Endothelial cell of umbilical vein (primary cell): ENCODE measurements around the gene SDHB. TPM values are rescaled to one million over a fixed set of nuclear protein-coding genes. Genes with fewer than 3 reads are reported as not detected.

Experiments used
- BruUV-seq: library from RNA; stranded (reverse); fragments of 400-500 nt; replicated peaks from 2 replicates; lab custom pipeline; 2021; lab: Mats Ljungman, UMichigan
- CTCF ChIA-PET: fragments of 300-600, 350-600 bp; sonication (Branson Sonifier 250); formaldehyde crosslinking; loops from one replicate; lab custom pipeline; 2021; ENCODE audit warnings: antibody characterized with exemption, inconsistent platforms; lab: Charles Lee
- POLR2A ChIA-PET: fragments of 300-600, 350-600 bp; sonication (Branson Sonifier 250); formaldehyde crosslinking; loops from one replicate; lab custom pipeline; 2021; ENCODE audit warnings: antibody characterized with exemption, inconsistent platforms; lab: Charles Lee
- DNase-seq: peaks from one replicate; pipeline ENCODE4 v3.0.0-alpha.2; 2011; ENCODE audit warnings: low read depth, low spot score
- FAIRE-seq: peaks from 2 replicates; lab custom pipeline; 2011; peaks lifted over from hg19 to GRCh38; lab: Jason Lieb, UNC
- H2AFZ ChIP-seq: 2 replicates; pipeline ENCODE4 v1.6.0; 2012; ENCODE audit warnings: low read depth, low read length, control low read depth, inconsistent platforms
- H3K27ac ChIP-seq: 2 replicates; pipeline ENCODE4 v1.5.1; 2011; ENCODE audit warnings: low read depth, mild to moderate bottlenecking, control low read depth, low read length, moderate library complexity; ENCODE audit not compliant: insufficient read depth
- H3K27me3 ChIP-seq, 2 experiments: 2 replicates each; pipeline versions ENCODE4 v1.6.0 to v1.6.1; 2011; ENCODE audit warnings: low read length in 2 of 2, mixed read lengths in 1 of 2; ENCODE audit not compliant: control insufficient read depth in 2 of 2, insufficient read depth in 2 of 2
- H3K36me3 ChIP-seq, 2 experiments: 2 replicates in 1 of 2; 3 replicates in 1 of 2; pipeline ENCODE4 v1.5.1; 2011; ENCODE audit warnings: low read length in 2 of 2, mild to moderate bottlenecking in 1 of 2, moderate library complexity in 1 of 2; ENCODE audit not compliant: control insufficient read depth in 2 of 2, insufficient read depth in 2 of 2; ENCODE audit errors: extremely low read depth in 1 of 2
- H3K4me1 ChIP-seq: 3 replicates; pipeline ENCODE4 v1.5.1; 2011; ENCODE audit warnings: mild to moderate bottlenecking, low read length; ENCODE audit not compliant: control insufficient read depth, insufficient read depth; ENCODE audit errors: extremely low read depth
- H3K4me2 ChIP-seq: 2 replicates; pipeline ENCODE4 v1.6.1; 2011; ENCODE audit warnings: low read length, control low read depth, mixed read lengths; ENCODE audit not compliant: insufficient read depth
- H3K4me3 ChIP-seq, 3 experiments: fragments of 200-600 bp in 1 of 3; sonication (generic), shearing (Covaris generic) in 1 of 3; replicated peaks in 1 of 3; 2 replicates each; pipeline ENCODE4 v1.5.1; 2011 to 2016; ENCODE audit warnings: control low read depth in 3 of 3, low read length in 3 of 3, mild to moderate bottlenecking in 2 of 3, inconsistent platforms in 1 of 3, low read depth in 1 of 3, moderate library complexity in 1 of 3; ENCODE audit not compliant: insufficient read depth in 1 of 3
- H3K79me2 ChIP-seq: 2 replicates; pipeline ENCODE4 v1.6.0; 2012; ENCODE audit warnings: low read length, inconsistent platforms; ENCODE audit not compliant: control insufficient read depth, insufficient read depth
- H3K9ac ChIP-seq: replicated peaks from 2 replicates; pipeline ENCODE3; 2011; ENCODE audit warnings: low read length, control low read depth; ENCODE audit not compliant: insufficient read depth; ENCODE audit errors: extremely low read depth
- H3K9me1 ChIP-seq: replicated peaks from 3 replicates; pipeline ENCODE4 v1.6.0; 2011; ENCODE audit warnings: mild to moderate bottlenecking, low read length; ENCODE audit not compliant: control insufficient read depth, insufficient read depth; ENCODE audit errors: extremely low read depth
- H3K9me3 ChIP-seq: replicated peaks from 2 replicates; pipeline ENCODE4 v1.5.1; 2012; ENCODE audit warnings: low read length, inconsistent platforms; ENCODE audit not compliant: control insufficient read depth, insufficient read depth
- H4K20me1 ChIP-seq: replicated peaks from 2 replicates; pipeline ENCODE3; 2011; ENCODE audit warnings: mild to moderate bottlenecking, low read length; ENCODE audit not compliant: control insufficient read depth, insufficient read depth; ENCODE audit errors: extremely low read depth
- EZH2 ChIP-seq: IDR thresholded peaks from 2 replicates; pipeline ENCODE4 v1.6.1; 2012; ENCODE audit warnings: borderline replicate concordance, low read depth, mild to moderate bottlenecking, moderate library complexity, low read length, inconsistent platforms; ENCODE audit not compliant: severe bottlenecking
- FOS ChIP-seq: IDR thresholded peaks from 2 replicates; pipeline ENCODE4 v1.6.1; 2011; ENCODE audit warnings: mild to moderate bottlenecking, low read length, moderate library complexity, borderline replicate concordance; ENCODE audit not compliant: insufficient read depth
- GATA2 ChIP-seq: IDR thresholded peaks from 2 replicates; pipeline ENCODE4 v1.7.0; 2011; ENCODE audit warnings: low read depth, mild to moderate bottlenecking, moderate library complexity, mixed read lengths, low read length; ENCODE audit not compliant: insufficient read length, insufficient read depth
- JUN ChIP-seq: IDR thresholded peaks from 2 replicates; pipeline ENCODE4 v1.6.1; 2011; ENCODE audit warnings: borderline replicate concordance, low read depth; ENCODE audit not compliant: insufficient read length, insufficient read depth
- MYC ChIP-seq: IDR thresholded peaks from one replicate; pipeline ENCODE4 v1.6.1; 2011; ENCODE audit warnings: mild to moderate bottlenecking, low read depth, low read length
- POLR2A ChIP-seq: IDR thresholded peaks from 2 replicates; pipeline ENCODE4 v1.6.1; 2012; ENCODE audit warnings: low read depth, mild to moderate bottlenecking, control low read depth, low read length
- POLR2AphosphoS5 ChIP-seq: IDR thresholded peaks from 2 replicates; pipeline ENCODE4 v1.6.1; 2012; ENCODE audit warnings: low read depth, mild to moderate bottlenecking, control low read depth, low read length, moderate library complexity; ENCODE audit not compliant: insufficient read depth
- dilution Hi-C: fragments of 300-500 bp; cut with MboI; formaldehyde crosslinking; loops from one replicate; pipeline ENCODE4 v1.15.0; 2019; ENCODE audit warnings: low sequenced_read_pairs; ENCODE audit not compliant: extremely low pct_ligation_motif_present
- intact Hi-C: fragments of 100-400 bp; cut with micrococcal nuclease; formaldehyde crosslinking; loops from one replicate; pipeline ENCODE4 v1.10.0; 2022
- polyA plus RNA-seq, 4 experiments: library from polyadenylated mRNA; depleted of rRNA in 3 of 4; stranded (reverse) in 3 of 4; unstranded in 1 of 4; fragments of >200 nt; gene quantifications; 2 replicates each; pipeline versions ENCODE4 v1.2.1 to v1.2.3, GENCODE V29; 2011 to 2012; ENCODE audit warnings: missing spikeins in 1 of 4
- total RNA-seq: library from RNA; stranded (reverse); gene quantifications from 2 replicates; pipeline ENCODE4 v1.2.3, GENCODE V29; 2021
- TF ChIP-seq, protein P1 (sequence below): IDR thresholded peaks from 2 replicates; pipeline ENCODE4 v1.6.1; 2011; ENCODE audit not compliant: insufficient read depth, insufficient read length
- TF ChIP-seq, protein P2 (sequence below), 2 donors: IDR thresholded peaks; 1 replicate in 1 of 2; 2 replicates in 1 of 2; pipeline ENCODE4 v1.5.1; 2011; ENCODE audit warnings: low read length in 2 of 2, mild to moderate bottlenecking in 2 of 2, moderate library complexity in 2 of 2, control low read depth in 1 of 2, inconsistent platforms in 1 of 2, low read depth in 1 of 2; ENCODE audit not compliant: insufficient read depth in 1 of 2; ENCODE audit errors: extremely low read depth in 1 of 2

Gene SDHB
- total and polyA plus RNA-seq, 2 donors (not counting 3 experiments of a cell fraction or from before 2014, with no cell fraction given): 96.2 to 98.1 TPM

DNA sequence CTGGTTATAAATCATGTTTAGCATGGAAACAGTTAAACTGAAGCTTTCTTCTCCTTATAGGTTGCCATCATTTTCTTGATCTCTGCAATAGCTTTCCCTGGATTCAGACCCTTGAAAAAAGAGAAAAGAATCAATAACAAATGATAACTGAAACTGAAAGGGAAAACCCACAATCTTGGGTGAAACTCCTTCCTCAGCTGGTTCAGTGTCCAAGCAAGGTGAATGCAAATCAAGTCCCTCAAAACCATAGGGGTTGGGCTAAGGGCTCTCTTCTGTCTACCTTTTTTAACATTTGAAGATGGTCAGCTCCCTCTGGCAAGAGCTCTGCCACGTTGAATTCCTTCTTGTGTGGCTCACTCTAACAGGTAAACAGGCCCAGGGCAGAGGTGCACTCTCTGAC lies 35.0 kb downstream of the SDHB start:
- Histone ChIP-seq H3K4me2 (no peak overlapping the region), H3K9ac (no peak overlapping the region), H3K4me3 (no peak overlapping the region), H3K9me1 (no peaks in the 10 kb centered on the region), H3K9me3 (no peaks in the 10 kb centered on the region), H3K36me3 (peaks cover 18 to 32% of the 10 kb centered on the region in 2 experiments), H3K4me1 (peaks cover 6% of the 10 kb centered on the region), H4K20me1 (no peaks in the 10 kb centered on the region), H3K27ac (no peak overlapping the region), H3K79me2 (no peaks in the 10 kb centered on the region), H2AFZ (no peak overlapping the region), H3K27me3 (no peaks in the 10 kb centered on the region)
- dilution Hi-C loops: no loop called here
- FAIRE-seq (no peak), DNase-seq (no peak)
- ChIA-PET POLR2A (no interaction called here), CTCF (interaction anchor here (1.0 to 2.3 kb wide), 5 partner anchors 26 to 95 kb away, joined by 3 to 6 read pairs (median 4); no protein-coding TSS in a partner anchor)
- TF ChIP-seq POLR2A (no peak), POLR2AphosphoS5 (no peak), JUN (no peak), EZH2 (no peak), GATA2 (no peak), MYC (no peak), FOS (no peak)
- TF ChIP-seq, protein P1, sequence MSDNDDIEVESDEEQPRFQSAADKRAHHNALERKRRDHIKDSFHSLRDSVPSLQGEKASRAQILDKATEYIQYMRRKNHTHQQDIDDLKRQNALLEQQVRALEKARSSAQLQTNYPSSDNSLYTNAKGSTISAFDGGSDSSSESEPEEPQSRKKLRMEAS: no peak
- TF ChIP-seq, protein P2, sequence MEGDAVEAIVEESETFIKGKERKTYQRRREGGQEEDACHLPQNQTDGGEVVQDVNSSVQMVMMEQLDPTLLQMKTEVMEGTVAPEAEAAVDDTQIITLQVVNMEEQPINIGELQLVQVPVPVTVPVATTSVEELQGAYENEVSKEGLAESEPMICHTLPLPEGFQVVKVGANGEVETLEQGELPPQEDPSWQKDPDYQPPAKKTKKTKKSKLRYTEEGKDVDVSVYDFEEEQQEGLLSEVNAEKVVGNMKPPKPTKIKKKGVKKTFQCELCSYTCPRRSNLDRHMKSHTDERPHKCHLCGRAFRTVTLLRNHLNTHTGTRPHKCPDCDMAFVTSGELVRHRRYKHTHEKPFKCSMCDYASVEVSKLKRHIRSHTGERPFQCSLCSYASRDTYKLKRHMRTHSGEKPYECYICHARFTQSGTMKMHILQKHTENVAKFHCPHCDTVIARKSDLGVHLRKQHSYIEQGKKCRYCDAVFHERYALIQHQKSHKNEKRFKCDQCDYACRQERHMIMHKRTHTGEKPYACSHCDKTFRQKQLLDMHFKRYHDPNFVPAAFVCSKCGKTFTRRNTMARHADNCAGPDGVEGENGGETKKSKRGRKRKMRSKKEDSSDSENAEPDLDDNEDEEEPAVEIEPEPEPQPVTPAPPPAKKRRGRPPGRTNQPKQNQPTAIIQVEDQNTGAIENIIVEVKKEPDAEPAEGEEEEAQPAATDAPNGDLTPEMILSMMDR (IDR thresholded peaks at IDR 0.05; ENCODE audit: extremely low read depth in 1 of 2, insufficient read depth in 1 of 2, low read depth in 1 of 2, low read length in 2 of 2): no peak
- intact Hi-C loops: no loop called here
- no TSS peak for BruUV-seq
